Activated naive CD4-positive, alpha-beta T cell treated with anti-CD3 and anti-CD28 coated beads, Interleukin-2, amount 10 ng/mL, durations not matched to agents 7 days and 5 days (primary cell): ENCODE measurements around the gene ACSL1.
A peak's percentile ranks its signal among the peaks of the same experiment; 100 is the strongest.

Experiments
- CTCF ChIA-PET: fragments of 350-600 bp; sonication (Branson Sonifier 250); formaldehyde crosslinking; loops from one replicate; lab custom pipeline; 2021; ENCODE audit warnings: antibody characterized with exemption; lab: Charles Lee
- DNase-seq: peaks from one replicate; pipeline ENCODE4 v3.0.0-alpha.2; 2020
- H3K27ac Mint-ChIP-seq: one replicate; pipeline ENCODE4 v1.8.0; 2021; ENCODE audit warnings: mild to moderate bottlenecking, moderate library complexity, mixed read lengths
- H3K27me3 Mint-ChIP-seq: one replicate; pipeline ENCODE4 v1.8.0; 2021; ENCODE audit warnings: mild to moderate bottlenecking, mixed read lengths
- H3K36me3 Mint-ChIP-seq: one replicate; pipeline ENCODE4 v1.8.0; 2021; ENCODE audit warnings: mixed read lengths
- H3K4me1 Mint-ChIP-seq: one replicate; pipeline ENCODE4 v1.8.0; 2021; ENCODE audit warnings: mixed read lengths
- H3K4me3 Mint-ChIP-seq: one replicate; pipeline ENCODE4 v1.8.0; 2021; ENCODE audit warnings: mild to moderate bottlenecking, moderate library complexity, mixed read lengths
- H3K9me3 Mint-ChIP-seq: one replicate; pipeline ENCODE4 v1.8.0; 2021; ENCODE audit warnings: mixed read lengths

ACSL1 gene

DNA sequence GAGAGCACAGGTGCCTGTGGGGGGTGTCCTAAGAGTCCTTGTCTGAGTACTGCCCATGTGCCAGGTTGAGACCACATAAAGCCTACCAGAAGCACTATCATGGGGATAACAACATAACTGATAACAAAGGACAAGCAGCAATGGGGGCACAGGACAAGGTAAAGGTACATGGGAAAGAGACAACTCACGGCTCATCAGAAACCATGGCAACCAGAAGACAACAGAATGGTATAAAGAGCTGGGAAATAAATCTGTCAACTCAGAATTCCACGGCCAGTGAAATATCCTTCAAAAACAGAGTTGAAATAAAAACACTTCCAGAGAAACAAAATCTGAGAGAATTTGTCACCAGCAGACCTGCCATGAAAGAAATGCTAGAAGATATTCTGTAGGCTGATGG lies 111.9 kb downstream of the ACSL1 start:
- no peaks in the 10 kb centered on the region for H3K9me3 Mint-ChIP-seq
- no peak overlapping the region for H3K4me3 Mint-ChIP-seq
- H3K4me1 Mint-ChIP-seq, result peaks cover 3% of the 10 kb centered on the region
- CTCF ChIA-PET, result interaction anchor here (0.8 to 1.0 kb wide), 2 partner anchors 8 to 14 kb away, joined by 3 read pairs; no protein-coding TSS in a partner anchor
- H3K27me3 Mint-ChIP-seq, result no peaks in the 10 kb centered on the region
- peaks cover 57% of the 10 kb centered on the region for H3K36me3 Mint-ChIP-seq
- DNase-seq, result no peak
- no peak overlapping the region for H3K27ac Mint-ChIP-seq

DNA sequence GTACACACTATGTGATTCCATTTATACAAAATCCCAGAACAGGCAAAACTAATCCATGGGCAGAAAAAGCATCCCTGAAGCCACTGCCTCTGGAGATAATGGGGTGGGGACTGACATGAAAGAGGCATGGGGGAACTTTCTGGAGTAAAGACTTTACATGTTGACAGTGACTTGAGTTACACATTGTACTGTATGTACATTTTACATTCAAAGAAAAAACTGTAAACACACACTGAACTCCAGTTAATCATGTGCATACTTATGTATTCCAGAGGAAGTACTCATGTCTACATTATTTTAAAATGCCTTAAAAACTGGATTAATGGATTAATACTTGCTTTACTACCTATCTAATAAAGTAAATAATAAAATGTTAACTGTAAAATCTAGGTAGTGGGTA lies 113.4 kb downstream of the ACSL1 start:
- CTCF ChIA-PET, result no interaction called here
- H3K27ac Mint-ChIP-seq, result no peak overlapping the region
- H3K4me3 Mint-ChIP-seq, result no peak overlapping the region
- no peak for DNase-seq
- H3K36me3 Mint-ChIP-seq, result peaks cover 57% of the 10 kb centered on the region
- no peaks in the 10 kb centered on the region for H3K27me3 Mint-ChIP-seq
- no peaks in the 10 kb centered on the region for H3K4me1 Mint-ChIP-seq
- H3K9me3 Mint-ChIP-seq, result no peaks in the 10 kb centered on the region

DNA sequence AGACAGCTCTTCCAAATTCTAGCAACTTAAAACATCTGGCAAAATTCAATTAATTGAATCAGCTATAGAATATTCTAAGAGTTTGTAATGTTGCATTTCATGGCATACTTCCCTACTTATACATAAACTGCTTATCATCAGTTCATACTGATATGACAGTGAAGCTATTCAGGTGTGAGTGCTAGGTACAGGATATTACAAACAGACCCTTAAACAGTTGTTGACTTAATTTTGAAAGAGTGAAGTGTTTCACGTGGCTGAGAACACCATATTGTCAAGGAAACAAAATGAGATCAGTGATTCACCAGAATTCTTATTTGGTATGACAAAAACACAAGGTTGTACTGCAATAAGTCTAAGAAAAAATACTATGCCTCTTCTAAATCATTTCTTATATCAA lies 119.3 kb downstream of the ACSL1 start:
- Mint-ChIP-seq H3K36me3 (peaks cover 69% of the 10 kb centered on the region), H3K4me1 (peaks cover 19% of the 10 kb centered on the region), H3K4me3 (no peak overlapping the region), H3K9me3 (no peaks in the 10 kb centered on the region), H3K27me3 (no peaks in the 10 kb centered on the region), H3K27ac (peak overlapping the region; percentile 77)
- CTCF ChIA-PET, result interaction anchor here (1.4 to 1.9 kb wide), 2 partner anchors 11 to 28 kb away, joined by 3 to 4 read pairs; partner anchors contain the start of gene CENPU
- no peak for DNase-seq

DNA sequence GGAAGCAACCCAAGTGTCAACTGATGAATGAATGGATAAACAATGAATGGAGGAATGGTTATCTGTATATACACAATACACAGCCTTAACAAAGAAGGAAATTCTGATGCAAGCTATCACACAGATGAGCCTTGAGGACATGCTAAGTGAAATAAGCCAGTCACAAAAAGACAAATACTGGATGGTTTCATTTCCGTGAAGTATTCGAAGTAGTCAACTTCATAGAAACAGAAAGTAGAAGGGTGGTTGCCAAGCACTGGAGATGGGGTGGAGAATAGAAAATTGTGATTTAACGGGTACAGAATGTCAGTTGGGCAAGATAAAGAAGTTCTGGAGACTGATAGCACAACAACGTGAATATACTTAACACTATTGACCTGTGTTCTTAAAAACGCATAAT lies 120.1 kb downstream of the ACSL1 start:
- Mint-ChIP-seq H3K4me3 (no peak overlapping the region), H3K27me3 (no peaks in the 10 kb centered on the region), H3K9me3 (no peaks in the 10 kb centered on the region), H3K27ac (peak overlapping the region; percentile 71), H3K36me3 (peaks cover 68% of the 10 kb centered on the region), H3K4me1 (peaks cover 19% of the 10 kb centered on the region)
- CTCF ChIA-PET, result interaction anchor here (1.2 kb wide), 1 partner anchor 10 kb away, joined by 4 read pairs; no protein-coding TSS in a partner anchor
- no peak for DNase-seq
